Left ventricle myocardium inferior (tissue), 1 donor: Measurements from ENCODE around the gene RNF150. TPM values are rescaled to one million over a fixed set of nuclear protein-coding genes. Genes with fewer than 3 reads are reported as not detected.

Experiments
- DNase-seq: peaks from one replicate; pipeline ENCODE4 v3.0.0-alpha.2; 2020
- H3K27ac ChIP-seq: fragments of 200-600 bp; replicated peaks from 2 replicates; pipeline ENCODE4 v1.8.0; 2021
- H3K27me3 ChIP-seq: fragments of 200-600 bp; 2 replicates; pipeline ENCODE4 v1.8.0; 2021; ENCODE audit warnings: low read depth
- H3K36me3 ChIP-seq: fragments of 200-600 bp; 2 replicates; pipeline ENCODE4 v1.8.0; 2021
- H3K4me1 ChIP-seq: fragments of 200-600 bp; 2 replicates; pipeline ENCODE4 v1.8.0; 2021
- H3K4me3 ChIP-seq: fragments of 200-600 bp; 2 replicates; pipeline ENCODE4 v1.8.0; 2021; ENCODE audit warnings: mild to moderate bottlenecking, moderate library complexity
- H3K9me3 ChIP-seq: fragments of 200-600 bp; replicated peaks from 2 replicates; pipeline ENCODE4 v1.8.0; 2021
- CTCF ChIP-seq: fragments of 200-600 bp; IDR thresholded peaks from 2 replicates; pipeline ENCODE4 v1.8.0; 2021; ENCODE audit warnings: antibody characterized with exemption, mild to moderate bottlenecking, borderline replicate concordance
- intact Hi-C: fragments of 100-400 bp; cut with micrococcal nuclease; formaldehyde crosslinking; loops from one replicate; pipeline ENCODE4 v1.11.0; 2022
- total RNA-seq: library from RNA; stranded (reverse); fragmentation: NEBNext Ultra II Directional; extraction: Animal tissue kit (Norgen Biotek cat#: 25700); gene quantifications from one replicate; pipeline ENCODE4 v1.2.1, GENCODE V29; 2021
- donor health status: DM: no; HTN: yes; CAD: no; lungs with severe emphysema.

Gene RNF150
- total RNA-seq, 1 donor from 2014 or later: 68.0 TPM

- Histone ChIP-seq H3K27me3 (no peaks in the 10 kb centered on the region), H3K36me3 (peaks cover 2% of the 10 kb centered on the region), H3K9me3 (no peaks in the 10 kb centered on the region), H3K4me1 (peaks cover 30% of the 10 kb centered on the region), H3K4me3 (no peak overlapping the region), H3K27ac (no peak overlapping the region)
- intact Hi-C loops: no loop called here
- DNase-seq: no peak
- TF ChIP-seq CTCF: no peak
Observed at GRCh38 chr4:140865253-140866217, 267.7 kb downstream of the RNF150 start.

DNA sequence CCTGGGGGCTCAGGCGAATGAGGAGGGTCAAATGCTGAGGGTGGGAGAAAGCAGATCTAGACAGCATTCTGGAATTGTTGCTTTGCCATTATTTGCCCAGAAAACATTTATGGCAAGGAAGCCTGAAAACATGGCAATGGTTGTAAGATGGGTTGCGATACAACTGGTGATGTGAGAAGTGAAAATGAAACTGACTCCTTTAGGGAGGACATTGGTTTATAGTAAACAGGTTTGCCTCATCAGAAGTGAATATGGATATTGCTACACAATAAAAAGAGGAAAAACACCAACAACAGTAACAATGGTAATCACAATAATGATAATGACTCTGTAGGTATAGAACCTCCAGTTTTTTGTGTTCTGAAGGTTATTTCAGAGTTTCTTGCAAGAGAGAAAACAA lies 270.1 kb downstream of the RNF150 start:
- H3K4me3 ChIP-seq: no peak overlapping the region
- peaks cover 2% of the 10 kb centered on the region for H3K36me3 ChIP-seq
- no peak for DNase-seq
- intact Hi-C loops: loop anchor here (5.0 kb wide), 1 partner anchor 269 kb away; the partner anchor contains the start of gene RNF150
- no peak overlapping the region for H3K27ac ChIP-seq
- H3K4me1 ChIP-seq: peaks cover 31% of the 10 kb centered on the region
- TF ChIP-seq CTCF: no peak
- H3K9me3 ChIP-seq: no peaks in the 10 kb centered on the region
- H3K27me3 ChIP-seq: no peaks in the 10 kb centered on the region

- no peak for DNase-seq
- Histone ChIP-seq H3K9me3 (no peaks in the 10 kb centered on the region), H3K4me1 (peaks cover 26% of the 10 kb centered on the region), H3K27me3 (no peaks in the 10 kb centered on the region), H3K27ac (peak overlapping the region; percentile 39), H3K4me3 (no peak overlapping the region), H3K36me3 (no peaks in the 10 kb centered on the region)
- intact Hi-C loops: loop anchor here (5.0 kb wide), 1 partner anchor 270 kb away; the partner anchor contains the start of gene RNF150
- TF ChIP-seq CTCF: no peak
Observed at GRCh38 chr4:140862177-140862442, 271.2 kb downstream of the RNF150 start.

DNA sequence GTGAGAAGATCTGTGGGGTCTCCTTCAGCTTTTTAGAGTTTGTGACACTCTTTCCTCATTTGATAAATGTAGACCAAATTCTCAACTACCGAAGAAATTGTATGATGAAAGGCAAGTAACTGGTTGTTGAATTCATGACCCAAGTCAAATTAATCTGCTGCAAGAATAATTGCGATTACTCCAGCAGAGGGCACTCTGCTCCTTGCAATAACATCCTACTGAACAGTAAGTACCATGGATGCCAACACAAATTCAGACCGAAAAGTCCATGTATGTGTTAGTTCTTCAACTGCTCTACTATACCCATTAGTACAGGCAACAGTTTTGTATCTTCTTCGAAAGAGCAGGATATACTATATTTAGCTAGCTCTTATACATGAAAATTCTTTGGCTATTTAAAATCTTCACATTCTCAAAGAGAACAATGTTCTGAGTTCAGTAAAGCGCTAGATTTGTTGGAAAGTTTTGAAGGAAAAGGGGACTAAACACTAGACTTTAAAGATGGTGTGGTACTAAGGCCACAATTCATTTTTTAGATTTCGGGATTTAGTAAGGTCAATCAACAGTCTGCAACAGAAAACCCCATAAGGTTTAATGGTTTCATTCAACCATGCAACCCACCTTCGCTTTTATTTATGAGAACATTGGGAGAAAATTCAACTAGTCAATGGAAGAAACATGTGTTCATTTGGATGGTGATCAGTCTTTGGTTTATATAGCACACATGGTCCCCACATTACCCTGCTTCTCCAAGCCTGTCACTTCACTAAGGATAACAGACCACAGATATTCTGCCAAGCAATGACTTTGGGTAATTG lies 271.7 kb downstream of the RNF150 start:
- TF ChIP-seq CTCF: peak; percentile 82
- Histone ChIP-seq H3K4me3 (no peak overlapping the region), H3K4me1 (peaks cover 28% of the 10 kb centered on the region), H3K36me3 (no peaks in the 10 kb centered on the region), H3K27me3 (no peaks in the 10 kb centered on the region), H3K27ac (peak overlapping the region; percentile 39), H3K9me3 (no peaks in the 10 kb centered on the region)
- intact Hi-C loops: loop anchor here (5.0 kb wide), 1 partner anchor 271 kb away; the partner anchor contains the start of gene RNF150
- no peak for DNase-seq

- Histone ChIP-seq H3K9me3 (no peaks in the 10 kb centered on the region), H3K27ac (peak overlapping the region; percentile 51), H3K4me1 (peaks cover 36% of the 10 kb centered on the region), H3K27me3 (no peaks in the 10 kb centered on the region), H3K36me3 (no peaks in the 10 kb centered on the region), H3K4me3 (no peak overlapping the region)
- DNase-seq: no peak
- intact Hi-C loops: no loop called here
- TF ChIP-seq CTCF: no peak
Observed at GRCh38 chr4:140858897-140859296, 274.4 kb downstream of the RNF150 start.
